Keratinocyte (primary cell): ENCODE measurements around the gene SLC22A1. TPM values are rescaled to one million over a fixed set of nuclear protein-coding genes. Genes with fewer than 3 reads are reported as not detected.

Experiments
- DNase-seq: peaks from one replicate; pipeline ENCODE4 v3.0.0-alpha.2; 2011; ENCODE audit warnings: low read depth, missing footprints, low spot score
- FAIRE-seq: peaks from 2 replicates; lab custom pipeline; 2011; peaks lifted over from hg19 to GRCh38; lab: Jason Lieb, UNC
- H2AFZ ChIP-seq: 2 replicates; pipeline ENCODE4 v1.6.0; 2012; ENCODE audit warnings: low read length, control low read depth, inconsistent platforms; ENCODE audit not compliant: control insufficient read depth
- H3K27ac ChIP-seq: 2 replicates; pipeline ENCODE4 v1.5.1; 2011; ENCODE audit warnings: low read length; ENCODE audit not compliant: control insufficient read depth, insufficient read depth
- H3K27me3 ChIP-seq: 3 replicates; pipeline ENCODE4 v1.6.0; 2011; ENCODE audit warnings: low read length; ENCODE audit not compliant: control insufficient read depth, insufficient read depth; ENCODE audit errors: extremely low read depth
- H3K36me3 ChIP-seq, 2 experiments: 2 replicates in 1 of 2; 3 replicates in 1 of 2; pipeline ENCODE4 v1.5.1; 2011; ENCODE audit warnings: low read length in 2 of 2, mild to moderate bottlenecking in 1 of 2; ENCODE audit not compliant: control insufficient read depth in 2 of 2, insufficient read depth in 2 of 2; ENCODE audit errors: extremely low read depth in 1 of 2
- H3K4me1 ChIP-seq: 3 replicates; pipeline ENCODE4 v1.5.1; 2011; ENCODE audit warnings: low read length; ENCODE audit not compliant: control insufficient read depth, insufficient read depth; ENCODE audit errors: extremely low read depth
- H3K4me2 ChIP-seq: 3 replicates; pipeline ENCODE4 v1.6.0; 2011; ENCODE audit warnings: low read depth, low read length; ENCODE audit not compliant: control insufficient read depth, insufficient read depth; ENCODE audit errors: extremely low read depth
- H3K4me3 ChIP-seq, 3 experiments: fragments of 200-600 bp in 1 of 3; sonication (generic) in 1 of 3; 2 replicates in 2 of 3; 3 replicates in 1 of 3; pipeline ENCODE4 v1.5.1; 2011 to 2016; ENCODE audit warnings: low read length in 3 of 3, mild to moderate bottlenecking in 3 of 3, control low read depth in 2 of 3, inconsistent platforms in 1 of 3, low read depth in 1 of 3, mixed read lengths in 1 of 3, mixed run types in 1 of 3, moderate library complexity in 1 of 3; ENCODE audit not compliant: control insufficient read depth in 2 of 3, insufficient read depth in 2 of 3; ENCODE audit errors: extremely low read depth in 1 of 3
- H3K79me2 ChIP-seq: 2 replicates; pipeline ENCODE4 v1.6.0; 2012; ENCODE audit warnings: low read length; ENCODE audit not compliant: control insufficient read depth, insufficient read depth
- H3K9ac ChIP-seq: 3 replicates; pipeline ENCODE4 v1.6.0; 2011; ENCODE audit warnings: low read length; ENCODE audit not compliant: control insufficient read depth, insufficient read depth; ENCODE audit errors: extremely low read depth
- H3K9me1 ChIP-seq: 3 replicates; pipeline ENCODE4 v1.6.0; 2011; ENCODE audit warnings: low read length; ENCODE audit not compliant: control insufficient read depth, insufficient read depth; ENCODE audit errors: extremely low read depth
- H3K9me3 ChIP-seq: 2 replicates; pipeline ENCODE4 v1.5.1; 2012; ENCODE audit warnings: low read depth, low read length; ENCODE audit not compliant: control insufficient read depth
- H4K20me1 ChIP-seq: 3 replicates; pipeline ENCODE4 v1.6.0; 2011; ENCODE audit warnings: low read length; ENCODE audit not compliant: control insufficient read depth, insufficient read depth; ENCODE audit errors: extremely low read depth
- EZH2 ChIP-seq: IDR thresholded peaks from one replicate; pipeline ENCODE4 v1.6.1; 2012; ENCODE audit warnings: inconsistent platforms, mild to moderate bottlenecking, low read length, moderate library complexity
- dilution Hi-C: fragments of 300-500 bp; cut with MboI; formaldehyde crosslinking; loops from one replicate; pipeline ENCODE4 v1.7.0; 2020; ENCODE audit warnings: low sequenced_read_pairs; ENCODE audit not compliant: extremely low pct_ligation_motif_present
- polyA plus RNA-seq, 5 experiments: library from polyadenylated mRNA; depleted of rRNA in 3 of 5; stranded (reverse) in 3 of 5; stranded (forward) in 1 of 5; unstranded in 1 of 5; fragments of >200 nt; gene quantifications; 1 replicate in 1 of 5; 2 replicates in 3 of 5; 3 replicates in 1 of 5; pipeline versions ENCODE4 v1.2.1 to v1.2.3, GENCODE V29; 2011 to 2012; ENCODE audit warnings: missing spikeins in 2 of 5, low read depth in 1 of 5, low replicate concordance in 1 of 5
- TF ChIP-seq, protein P1 (sequence below), 3 experiments: IDR thresholded peaks in 1 of 3; conservative IDR thresholded peaks in 1 of 3; optimal IDR thresholded peaks in 1 of 3; 2 replicates in 2 of 3; 3 replicates in 1 of 3; pipeline versions ENCODE3 to v1.5.1; 2011; ENCODE audit warnings: low read length in 3 of 3, mild to moderate bottlenecking in 3 of 3, moderate library complexity in 2 of 3, control low read depth in 1 of 3, inconsistent platforms in 1 of 3; ENCODE audit not compliant: insufficient read depth in 2 of 3; ENCODE audit errors: extremely low read depth in 1 of 3

Gene SLC22A1
- polyA plus RNA-seq, 1 donor (not counting 4 experiments of a cell fraction or from before 2014, with no cell fraction given): 0.76 TPM

DNA sequence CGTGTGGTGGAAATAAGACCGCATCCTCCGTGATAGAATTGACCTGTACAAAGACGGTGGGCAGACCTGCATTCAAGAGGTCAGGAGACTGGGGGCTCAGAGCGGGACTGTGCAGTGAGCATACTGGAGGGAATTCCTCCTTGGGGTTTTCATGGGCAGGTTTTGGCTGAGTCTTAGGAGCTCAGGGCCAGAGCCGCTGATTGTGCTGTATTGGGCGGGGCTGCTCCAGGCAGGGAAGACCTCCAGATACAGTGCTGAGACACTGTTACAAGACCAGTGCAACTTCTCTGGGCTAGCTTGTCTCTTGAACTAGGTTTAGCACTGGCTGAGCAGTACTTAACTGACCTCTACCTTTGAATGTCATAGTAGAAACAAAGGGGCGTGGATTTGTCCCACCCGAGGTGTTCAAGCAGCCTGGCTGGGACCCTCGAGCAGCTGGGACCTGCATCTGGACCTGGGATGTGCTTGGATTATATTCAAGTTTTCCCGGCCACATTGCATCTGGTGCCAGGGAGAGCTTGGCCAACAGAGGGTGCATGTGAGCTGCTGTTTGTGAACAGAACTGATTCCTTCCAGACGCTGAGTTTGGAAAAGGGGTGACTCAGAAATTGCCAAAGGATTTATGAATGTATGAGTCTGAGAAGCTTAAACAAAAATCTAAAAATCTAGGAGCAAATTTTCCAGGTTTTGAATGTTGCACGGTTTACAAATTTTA lies 33.4 kb upstream of the SLC22A1 start:
- dilution Hi-C loops: no loop called here
- Histone ChIP-seq H3K79me2 (no peaks in the 10 kb centered on the region), H3K4me1 (no peaks in the 10 kb centered on the region), H3K4me2 (no peak overlapping the region), H3K9me1 (no peaks in the 10 kb centered on the region), H4K20me1 (no peaks in the 10 kb centered on the region), H3K9me3 (no peaks in the 10 kb centered on the region), H3K4me3 (no peak overlapping the region), H3K36me3 (peaks cover 58 to 60% of the 10 kb centered on the region in 2 experiments), H3K27ac (no peak overlapping the region), H3K27me3 (no peaks in the 10 kb centered on the region), H3K9ac (no peak overlapping the region), H2AFZ (no peak overlapping the region)
- no peak for TF ChIP-seq EZH2
- TF ChIP-seq, protein P1, sequence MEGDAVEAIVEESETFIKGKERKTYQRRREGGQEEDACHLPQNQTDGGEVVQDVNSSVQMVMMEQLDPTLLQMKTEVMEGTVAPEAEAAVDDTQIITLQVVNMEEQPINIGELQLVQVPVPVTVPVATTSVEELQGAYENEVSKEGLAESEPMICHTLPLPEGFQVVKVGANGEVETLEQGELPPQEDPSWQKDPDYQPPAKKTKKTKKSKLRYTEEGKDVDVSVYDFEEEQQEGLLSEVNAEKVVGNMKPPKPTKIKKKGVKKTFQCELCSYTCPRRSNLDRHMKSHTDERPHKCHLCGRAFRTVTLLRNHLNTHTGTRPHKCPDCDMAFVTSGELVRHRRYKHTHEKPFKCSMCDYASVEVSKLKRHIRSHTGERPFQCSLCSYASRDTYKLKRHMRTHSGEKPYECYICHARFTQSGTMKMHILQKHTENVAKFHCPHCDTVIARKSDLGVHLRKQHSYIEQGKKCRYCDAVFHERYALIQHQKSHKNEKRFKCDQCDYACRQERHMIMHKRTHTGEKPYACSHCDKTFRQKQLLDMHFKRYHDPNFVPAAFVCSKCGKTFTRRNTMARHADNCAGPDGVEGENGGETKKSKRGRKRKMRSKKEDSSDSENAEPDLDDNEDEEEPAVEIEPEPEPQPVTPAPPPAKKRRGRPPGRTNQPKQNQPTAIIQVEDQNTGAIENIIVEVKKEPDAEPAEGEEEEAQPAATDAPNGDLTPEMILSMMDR (optimal IDR thresholded peaks at IDR 0.05 in 1 of 3, IDR thresholded peaks at IDR 0.05 in 1 of 3, conservative IDR thresholded peaks at IDR 0.05 in 1 of 3; ENCODE audit: extremely low read depth in 1 of 3, insufficient read depth in 2 of 3, low read length in 3 of 3): peak; percentile 73 to 84 (median 81)
- FAIRE-seq: peak; percentile 59
- DNase-seq: no peak

DNA sequence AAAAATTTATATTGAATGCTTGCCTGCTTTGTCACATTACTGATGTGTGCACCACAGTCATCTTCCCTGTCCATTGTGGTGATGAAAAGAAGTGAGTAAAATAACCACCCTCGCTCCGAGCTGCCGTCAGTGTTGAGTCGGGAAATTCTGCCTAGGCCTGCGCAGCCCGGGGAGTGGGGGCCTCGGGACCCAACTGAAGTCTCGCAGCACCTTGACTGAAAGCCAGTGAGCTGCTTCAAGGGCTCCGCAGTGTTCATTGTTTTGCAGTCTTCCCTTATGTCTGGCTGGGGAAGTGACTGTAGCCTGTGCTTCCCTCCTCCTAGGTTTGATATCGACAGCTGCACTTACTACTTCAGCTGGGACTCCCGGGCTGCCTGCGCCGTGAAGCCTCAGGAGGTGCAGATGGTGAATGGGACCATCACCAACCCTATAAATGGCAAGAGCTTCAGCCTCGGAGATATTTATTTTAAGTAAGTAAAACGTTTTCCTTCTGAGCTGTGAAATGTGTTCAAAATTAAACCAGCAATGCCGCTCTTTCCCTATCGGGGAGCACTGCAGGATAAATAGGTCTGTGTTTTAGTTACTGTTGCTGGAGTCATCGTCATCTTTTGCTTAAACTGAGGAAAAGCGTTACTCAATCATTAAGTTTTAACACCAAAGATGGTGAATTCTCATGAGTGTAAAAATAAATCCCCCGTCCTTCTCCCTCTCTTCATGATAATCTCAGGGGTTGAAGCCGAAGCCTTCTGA lies 32.7 kb upstream of the SLC22A1 start:
- dilution Hi-C loops: no loop called here
- Histone ChIP-seq H3K79me2 (no peaks in the 10 kb centered on the region), H3K4me1 (no peaks in the 10 kb centered on the region), H2AFZ (no peak overlapping the region), H3K9ac (no peak overlapping the region), H3K27ac (no peak overlapping the region), H3K9me1 (no peaks in the 10 kb centered on the region), H3K36me3 (peaks cover 61 to 62% of the 10 kb centered on the region in 2 experiments), H3K4me3 (no peak overlapping the region), H3K4me2 (no peak overlapping the region), H3K9me3 (no peaks in the 10 kb centered on the region), H3K27me3 (no peaks in the 10 kb centered on the region), H4K20me1 (no peaks in the 10 kb centered on the region)
- no peak for FAIRE-seq
- TF ChIP-seq, protein P1 (optimal IDR thresholded peaks at IDR 0.05 in 1 of 3, IDR thresholded peaks at IDR 0.05 in 1 of 3, conservative IDR thresholded peaks at IDR 0.05 in 1 of 3; ENCODE audit: extremely low read depth in 1 of 3, insufficient read depth in 2 of 3, low read length in 3 of 3): no peak
- no peak for TF ChIP-seq EZH2
- DNase-seq: no peak
